Peyer's patch (tissue), 4 donors: ENCODE measurements around the gene KCNIP4. TPM values are rescaled to one million over a fixed set of nuclear protein-coding genes. Genes with fewer than 3 reads are reported as not detected.
"Not testable (repeated sequence)": the region's sequence is repeated elsewhere in the genome, so short reads cannot be mapped to it uniquely, and the experiment has no call there.

ENCODE experiments used
- DNase-seq, 3 donors: peaks; one replicate each; pipeline ENCODE4 v3.0.0-alpha.2; 2017 to 2019
- H3K27ac ChIP-seq, 4 donors: fragments of 200-600 bp; sonication (generic); one replicate each; pipeline ENCODE4 v1.5.1; 2016 to 2019
- H3K27me3 ChIP-seq, 2 donors: fragments of 200-600 bp; sonication (generic); one replicate each; pipeline ENCODE4 v1.5.1; 2019
- H3K36me3 ChIP-seq, 3 donors: fragments of 200-600 bp; sonication (generic); one replicate each; pipeline ENCODE4 v1.5.1; 2016 to 2019
- H3K4me1 ChIP-seq, 4 donors: fragments of 200-600 bp; sonication (generic); one replicate each; pipeline ENCODE4 v1.5.1; 2016 to 2019
- H3K4me3 ChIP-seq, 4 donors: fragments of 200-600 bp; sonication (generic); 1 replicate in 3 of 4; 2 replicates in 1 of 4; pipeline ENCODE4 v1.5.1; 2016 to 2019; ENCODE audit warnings: mild to moderate bottlenecking in 1 of 4
- H3K9me3 ChIP-seq, 4 donors: fragments of 200-600 bp; sonication (generic); one replicate each; pipeline ENCODE4 v1.5.1; 2016 to 2019; ENCODE audit warnings: mild to moderate bottlenecking in 1 of 4
- POLR2A ChIP-seq, 2 donors: fragments of 450-650 bp; IDR thresholded peaks; one replicate each; pipeline ENCODE4 v1.5.1; 2017; ENCODE audit warnings: antibody characterized with exemption in 2 of 2, mild to moderate bottlenecking in 2 of 2, moderate library complexity in 2 of 2
- total RNA-seq, 4 donors: library from RNA; depleted of rRNA; stranded (reverse); fragments of >200 nt; gene quantifications; one replicate each; pipeline ENCODE4 v1.1.0, GENCODE V29; 2016
- TF ChIP-seq, protein P1 (sequence below), 6 experiments: fragments of 450-650 bp in 4 of 6; fragments of 200-600 bp in 2 of 6; sonication (generic) in 1 of 6; IDR thresholded peaks; one replicate each; pipeline ENCODE4 v1.5.1; 2017 to 2019; ENCODE audit warnings: antibody characterized with exemption in 6 of 6, mild to moderate bottlenecking in 3 of 6, moderate library complexity in 1 of 6

Gene KCNIP4
- total RNA-seq, 4 donors from 2014 or later: 2.8 TPM; not detected in 3

- Histone ChIP-seq H3K9me3 (no peaks in the 10 kb centered on the region), H3K4me1 (no peaks in the 10 kb centered on the region), H3K4me3 (no peak overlapping the region), H3K36me3 (no peaks in the 10 kb centered on the region), H3K27me3 (no peaks in the 10 kb centered on the region), H3K27ac (no peak overlapping the region)
- DNase-seq: no peak
- TF ChIP-seq POLR2A (IDR thresholded peaks at IDR 0.05): no peak
- TF ChIP-seq, protein P1, sequence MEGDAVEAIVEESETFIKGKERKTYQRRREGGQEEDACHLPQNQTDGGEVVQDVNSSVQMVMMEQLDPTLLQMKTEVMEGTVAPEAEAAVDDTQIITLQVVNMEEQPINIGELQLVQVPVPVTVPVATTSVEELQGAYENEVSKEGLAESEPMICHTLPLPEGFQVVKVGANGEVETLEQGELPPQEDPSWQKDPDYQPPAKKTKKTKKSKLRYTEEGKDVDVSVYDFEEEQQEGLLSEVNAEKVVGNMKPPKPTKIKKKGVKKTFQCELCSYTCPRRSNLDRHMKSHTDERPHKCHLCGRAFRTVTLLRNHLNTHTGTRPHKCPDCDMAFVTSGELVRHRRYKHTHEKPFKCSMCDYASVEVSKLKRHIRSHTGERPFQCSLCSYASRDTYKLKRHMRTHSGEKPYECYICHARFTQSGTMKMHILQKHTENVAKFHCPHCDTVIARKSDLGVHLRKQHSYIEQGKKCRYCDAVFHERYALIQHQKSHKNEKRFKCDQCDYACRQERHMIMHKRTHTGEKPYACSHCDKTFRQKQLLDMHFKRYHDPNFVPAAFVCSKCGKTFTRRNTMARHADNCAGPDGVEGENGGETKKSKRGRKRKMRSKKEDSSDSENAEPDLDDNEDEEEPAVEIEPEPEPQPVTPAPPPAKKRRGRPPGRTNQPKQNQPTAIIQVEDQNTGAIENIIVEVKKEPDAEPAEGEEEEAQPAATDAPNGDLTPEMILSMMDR (IDR thresholded peaks at IDR 0.05): no peak
Observed at GRCh38 chr4:21374641-21375368, 573.8 kb downstream of the KCNIP4 start.

DNA sequence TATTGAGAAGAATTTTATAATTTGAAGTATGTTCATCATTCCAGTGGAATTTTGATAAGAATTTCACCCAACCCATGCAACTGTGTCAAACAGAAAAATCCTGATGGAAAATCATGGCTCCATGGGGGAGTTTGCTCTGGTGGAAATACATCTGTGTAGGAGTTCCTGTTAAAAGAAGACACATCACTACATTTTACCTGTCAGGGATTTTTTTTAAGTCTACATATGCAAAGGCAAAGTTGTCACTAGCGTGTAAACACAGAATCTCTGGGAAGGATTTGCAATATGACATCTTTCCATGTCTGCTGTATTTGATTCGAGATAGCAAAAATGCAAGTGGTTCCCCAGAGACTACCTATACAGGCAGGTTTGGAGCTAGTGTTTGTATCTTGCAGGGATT is 581.0 kb downstream of the KCNIP4 start:
- Histone ChIP-seq H3K27me3 (no peaks in the 10 kb centered on the region), H3K36me3 (no peaks in the 10 kb centered on the region), H3K4me3 (no peak overlapping the region), H3K27ac (no peak overlapping the region), H3K4me1 (no peaks in the 10 kb centered on the region), H3K9me3 (no peaks in the 10 kb centered on the region)
- DNase-seq: no peak
- no peak for TF ChIP-seq POLR2A (IDR thresholded peaks at IDR 0.05)
- TF ChIP-seq, protein P1 (IDR thresholded peaks at IDR 0.05): no peak

- no peaks in the 10 kb centered on the region for H3K36me3 ChIP-seq
- H3K4me1 ChIP-seq: no peaks in the 10 kb centered on the region
- TF ChIP-seq POLR2A (IDR thresholded peaks at IDR 0.05): no peak
- TF ChIP-seq, protein P1 (IDR thresholded peaks at IDR 0.05): no peak
- H3K27ac ChIP-seq: no peak overlapping the region
- H3K4me3 ChIP-seq: no peak overlapping the region
- no peaks in the 10 kb centered on the region for H3K9me3 ChIP-seq
- no peaks in the 10 kb centered on the region for H3K27me3 ChIP-seq
- DNase-seq: no peak
Observed at GRCh38 chr4:21366840-21367239, 581.7 kb downstream of the KCNIP4 start.

- Histone ChIP-seq H3K9me3 (no peaks in the 10 kb centered on the region), H3K4me3 (no peak overlapping the region), H3K27ac (no peak overlapping the region), H3K27me3 (no peaks in the 10 kb centered on the region), H3K4me1 (no peaks in the 10 kb centered on the region), H3K36me3 (no peaks in the 10 kb centered on the region)
- no peak for TF ChIP-seq POLR2A (IDR thresholded peaks at IDR 0.05)
- TF ChIP-seq, protein P1 (IDR thresholded peaks at IDR 0.05): no peak
- no peak for DNase-seq
Observed at GRCh38 chr4:21366312-21366711, 582.3 kb downstream of the KCNIP4 start.

GRCh38 chr4:21363701-21364100 is 584.9 kb downstream of the KCNIP4 start:
- Histone ChIP-seq H3K4me3 (no peak overlapping the region), H3K27ac (no peak overlapping the region), H3K27me3 (no peaks in the 10 kb centered on the region), H3K36me3 (no peaks in the 10 kb centered on the region), H3K9me3 (no peaks in the 10 kb centered on the region), H3K4me1 (no peaks in the 10 kb centered on the region)
- TF ChIP-seq, protein P1 (IDR thresholded peaks at IDR 0.05): no peak
- TF ChIP-seq POLR2A (IDR thresholded peaks at IDR 0.05): no peak
- DNase-seq: no peak

- not testable (repeated sequence) for H3K4me3 ChIP-seq, H3K27me3 ChIP-seq, DNase-seq, H3K36me3 ChIP-seq, H3K27ac ChIP-seq, H3K4me1 ChIP-seq, H3K9me3 ChIP-seq
Observed at GRCh38 chr4:21352354-21352753, 596.2 kb downstream of the KCNIP4 start.
